Gastroesophageal sphincter (tissue), 3 donors: Measurements from ENCODE around the gene CACNA1I.

Source experiments
- CTCF ChIP-seq, 4 experiments: fragments of 200-600 bp in 2 of 4; fragments of 450-650 bp in 2 of 4; sonication (generic) in 1 of 4; IDR thresholded peaks; one replicate each; pipeline ENCODE4 v1.5.1; 2017 to 2019; ENCODE audit warnings: antibody characterized with exemption in 4 of 4, mild to moderate bottlenecking in 2 of 4, moderate library complexity in 2 of 4
- POLR2A ChIP-seq, 2 donors: fragments of 450-650 bp; IDR thresholded peaks; one replicate each; pipeline ENCODE4 v1.6.1; 2017; ENCODE audit warnings: antibody characterized with exemption in 2 of 2, mild to moderate bottlenecking in 2 of 2, moderate library complexity in 1 of 2

GRCh38 chr22:39537975-39538374 lies 32.6 kb upstream of the CACNA1I start:
- TF ChIP-seq CTCF (IDR thresholded peaks at IDR 0.05) (no peak), POLR2A (IDR thresholded peaks at IDR 0.05) (no peak)
